Activated naive CD8-positive, alpha-beta T cell treated with anti-CD3 and anti-CD28 coated beads for 36 hours (primary cell): ENCODE results near the gene PEX19. TPM values are rescaled to one million over a fixed set of nuclear protein-coding genes. Genes with fewer than 3 reads are reported as not detected.

Source experiments
- DNase-seq: peaks from one replicate; pipeline ENCODE4 v3.0.0; 2021
- H3K27ac Mint-ChIP-seq: one replicate; pipeline ENCODE4 v1.8.0; 2022; ENCODE audit warnings: mild to moderate bottlenecking, moderate library complexity, mixed read lengths
- H3K27me3 Mint-ChIP-seq: one replicate; pipeline ENCODE4 v1.8.0; 2022; ENCODE audit warnings: mild to moderate bottlenecking, mixed read lengths
- H3K36me3 Mint-ChIP-seq: one replicate; pipeline ENCODE4 v1.8.0; 2021; ENCODE audit warnings: mild to moderate bottlenecking, mixed read lengths
- H3K4me1 Mint-ChIP-seq: one replicate; pipeline ENCODE4 v1.8.0; 2021; ENCODE audit warnings: mixed read lengths
- H3K4me3 Mint-ChIP-seq: one replicate; pipeline ENCODE4 v1.8.0; 2022; ENCODE audit warnings: mild to moderate bottlenecking, moderate library complexity, mixed read lengths
- H3K9me3 Mint-ChIP-seq: one replicate; pipeline ENCODE4 v1.8.0; 2022; ENCODE audit warnings: mixed read lengths
- total RNA-seq, 2 experiments: library from RNA; stranded (reverse); gene quantifications; one replicate each; pipeline ENCODE4 v1.2.3, GENCODE V29; 2021

The PEX19 gene
- total RNA-seq, 2 experiments from 2014 or later = 49.8 to 52.1 TPM

GRCh38 chr1:160258177-160258798 is 26.6 kb downstream of the PEX19 start:
- DNase-seq = no peak
- Mint-ChIP-seq H3K4me1 (peaks cover 47% of the 10 kb centered on the region), H3K9me3 (no peaks in the 10 kb centered on the region), H3K27ac (no peak overlapping the region), H3K27me3 (no peaks in the 10 kb centered on the region), H3K36me3 (peaks cover 25% of the 10 kb centered on the region), H3K4me3 (no peak overlapping the region)

- Mint-ChIP-seq H3K4me1 (peaks cover 44% of the 10 kb centered on the region), H3K4me3 (peak overlapping the region; percentile 35), H3K36me3 (peaks cover 28% of the 10 kb centered on the region), H3K27ac (no peak overlapping the region), H3K27me3 (no peaks in the 10 kb centered on the region), H3K9me3 (no peaks in the 10 kb centered on the region)
- no peak for DNase-seq
These were observed 27.4 kb downstream of the PEX19 start for GRCh38 chr1:160257411-160258015.

GRCh38 chr1:160256396-160257046 is 28.4 kb downstream of the PEX19 start:
- Mint-ChIP-seq H3K4me3 (no peak overlapping the region), H3K27me3 (no peaks in the 10 kb centered on the region), H3K27ac (no peak overlapping the region), H3K9me3 (no peaks in the 10 kb centered on the region), H3K36me3 (peaks cover 28% of the 10 kb centered on the region), H3K4me1 (peaks cover 46% of the 10 kb centered on the region)
- DNase-seq = no peak

- Mint-ChIP-seq H3K27ac (peak overlapping the region; percentile 38), H3K9me3 (no peaks in the 10 kb centered on the region), H3K4me1 (peaks cover 45% of the 10 kb centered on the region), H3K36me3 (peaks cover 25% of the 10 kb centered on the region), H3K27me3 (no peaks in the 10 kb centered on the region), H3K4me3 (no peak overlapping the region)
- DNase-seq = no peak
These were observed 29.1 kb downstream of the PEX19 start for GRCh38 chr1:160255781-160256300.

GRCh38 chr1:160251687-160252526 is 33.0 kb downstream of the PEX19 start:
- peak; percentile 33 for DNase-seq
- peaks cover 20% of the 10 kb centered on the region for H3K4me1 Mint-ChIP-seq
- no peak overlapping the region for H3K4me3 Mint-ChIP-seq
- peaks cover 8% of the 10 kb centered on the region for H3K36me3 Mint-ChIP-seq
- no peaks in the 10 kb centered on the region for H3K9me3 Mint-ChIP-seq
- H3K27me3 Mint-ChIP-seq = no peaks in the 10 kb centered on the region
- H3K27ac Mint-ChIP-seq = peak overlapping the region; percentile 45

- DNase-seq = no peak
- Mint-ChIP-seq H3K27ac (peak overlapping the region; percentile 34), H3K4me3 (no peak overlapping the region), H3K36me3 (peaks cover 8% of the 10 kb centered on the region), H3K27me3 (no peaks in the 10 kb centered on the region), H3K4me1 (peaks cover 18% of the 10 kb centered on the region), H3K9me3 (no peaks in the 10 kb centered on the region)
These were observed 33.9 kb downstream of the PEX19 start for GRCh38 chr1:160251011-160251410.

GRCh38 chr1:160247053-160247452 is 37.9 kb downstream of the PEX19 start:
- Mint-ChIP-seq H3K27ac (no peak overlapping the region), H3K4me1 (peaks cover 25% of the 10 kb centered on the region), H3K27me3 (no peaks in the 10 kb centered on the region), H3K36me3 (peaks cover 3% of the 10 kb centered on the region), H3K9me3 (no peaks in the 10 kb centered on the region), H3K4me3 (no peak overlapping the region)
- no peak for DNase-seq

- DNase-seq = no peak
- H3K4me1 Mint-ChIP-seq = peaks cover 19% of the 10 kb centered on the region
- no peaks in the 10 kb centered on the region for H3K9me3 Mint-ChIP-seq
- H3K27me3 Mint-ChIP-seq = no peaks in the 10 kb centered on the region
- H3K4me3 Mint-ChIP-seq = no peak overlapping the region
- peaks cover 1% of the 10 kb centered on the region for H3K36me3 Mint-ChIP-seq
- no peak overlapping the region for H3K27ac Mint-ChIP-seq
These were observed 39.5 kb downstream of the PEX19 start for GRCh38 chr1:160245434-160245833.

- Mint-ChIP-seq H3K9me3 (no peaks in the 10 kb centered on the region), H3K4me3 (no peak overlapping the region), H3K36me3 (peaks cover 6% of the 10 kb centered on the region), H3K27me3 (no peaks in the 10 kb centered on the region), H3K27ac (no peak overlapping the region), H3K4me1 (peaks cover 19% of the 10 kb centered on the region)
- DNase-seq = no peak
These were observed 40.7 kb downstream of the PEX19 start for GRCh38 chr1:160244209-160244608.

- Mint-ChIP-seq H3K27ac (no peak overlapping the region), H3K4me3 (no peak overlapping the region), H3K4me1 (peaks cover 19% of the 10 kb centered on the region), H3K27me3 (no peaks in the 10 kb centered on the region), H3K9me3 (no peaks in the 10 kb centered on the region), H3K36me3 (peaks cover 8% of the 10 kb centered on the region)
- DNase-seq = no peak
These were observed 41.2 kb downstream of the PEX19 start for GRCh38 chr1:160243767-160244166.

- Mint-ChIP-seq H3K4me3 (no peak overlapping the region), H3K36me3 (peaks cover 13% of the 10 kb centered on the region), H3K4me1 (peaks cover 5% of the 10 kb centered on the region), H3K27me3 (no peaks in the 10 kb centered on the region), H3K9me3 (no peaks in the 10 kb centered on the region), H3K27ac (no peak overlapping the region)
- DNase-seq = no peak
These were observed 45.2 kb downstream of the PEX19 start for GRCh38 chr1:160239582-160240299.

GRCh38 chr1:160238408-160238807 is 46.5 kb downstream of the PEX19 start:
- H3K27ac Mint-ChIP-seq = no peak overlapping the region
- no peak for DNase-seq
- H3K9me3 Mint-ChIP-seq = no peaks in the 10 kb centered on the region
- no peaks in the 10 kb centered on the region for H3K27me3 Mint-ChIP-seq
- H3K36me3 Mint-ChIP-seq = peaks cover 12% of the 10 kb centered on the region
- H3K4me1 Mint-ChIP-seq = peaks cover 8% of the 10 kb centered on the region
- no peak overlapping the region for H3K4me3 Mint-ChIP-seq

- H3K9me3 Mint-ChIP-seq = no peaks in the 10 kb centered on the region
- DNase-seq = no peak
- H3K4me3 Mint-ChIP-seq = no peak overlapping the region
- H3K36me3 Mint-ChIP-seq = peaks cover 14% of the 10 kb centered on the region
- H3K27me3 Mint-ChIP-seq = no peaks in the 10 kb centered on the region
- peaks cover 9% of the 10 kb centered on the region for H3K4me1 Mint-ChIP-seq
- no peak overlapping the region for H3K27ac Mint-ChIP-seq
These were observed 47.4 kb downstream of the PEX19 start for GRCh38 chr1:160237558-160237957.

- DNase-seq = no peak
- Mint-ChIP-seq H3K27ac (no peak overlapping the region), H3K9me3 (no peaks in the 10 kb centered on the region), H3K4me3 (no peak overlapping the region), H3K27me3 (no peaks in the 10 kb centered on the region), H3K4me1 (peaks cover 9% of the 10 kb centered on the region), H3K36me3 (peaks cover 15% of the 10 kb centered on the region)
These were observed 48.1 kb downstream of the PEX19 start for GRCh38 chr1:160236806-160237205.
